DOHH2 (cell line): ENCODE data around the gene CDCA3.

Experiments used
- CTCF ChIP-seq: fragments of 200-600 bp; sonication (generic); IDR thresholded peaks from one replicate; pipeline ENCODE4 v1.5.1; 2014; ENCODE audit warnings: antibody characterized with exemption, mild to moderate bottlenecking, low read depth, low read length; ENCODE audit not compliant: poor library complexity, severe bottlenecking
- EZH2phosphoT487 ChIP-seq: fragments of 200-600 bp; sonication (generic); IDR thresholded peaks from 2 replicates; pipeline ENCODE4 v1.6.1; 2017; ENCODE audit warnings: borderline replicate concordance, mild to moderate bottlenecking, antibody characterized with exemption, low read length, moderate library complexity, mixed read lengths

GRCh38 chr12:6851921-6852650 lies 1.0 kb upstream of the CDCA3 start, which contains the start of gene USP5:
- no peak for TF ChIP-seq CTCF
- no peak for TF ChIP-seq EZH2phosphoT487
